BE2C (cell line): ENCODE results near the gene FAM219A. TPM values are rescaled to one million over a fixed set of nuclear protein-coding genes. Genes with fewer than 3 reads are reported as not detected.

Source experiments
- DNase-seq: peaks from one replicate; pipeline ENCODE4 v3.0.0-alpha.2; 2020
- H3K27me3 ChIP-seq: fragments of 250-450 bp; sonication (Bioruptor Pico); 2 replicates; pipeline ENCODE4 v1.5.1; 2020; ENCODE audit warnings: mild to moderate bottlenecking
- H3K36me3 ChIP-seq: fragments of 250-450 bp; sonication (Bioruptor Pico); 2 replicates; pipeline ENCODE4 v1.5.1; 2020; ENCODE audit warnings: mild to moderate bottlenecking
- H3K4me1 ChIP-seq: fragments of 250-450 bp; sonication (Bioruptor Pico); 2 replicates; pipeline ENCODE4 v1.5.1; 2020
- H3K4me3 ChIP-seq: 2 replicates; pipeline ENCODE4 v1.5.1; 2011; ENCODE audit warnings: low read depth, low read length
- H3K9me3 ChIP-seq: fragments of 250-450 bp; sonication (Bioruptor Pico); 2 replicates; pipeline ENCODE4 v1.5.1; 2020
- CTCF ChIP-seq: IDR thresholded peaks from 2 replicates; pipeline ENCODE4 v1.5.1; 2012; ENCODE audit warnings: mild to moderate bottlenecking, low read depth, low read length
- polyA plus RNA-seq: library from polyadenylated mRNA; unstranded; fragments of >200 nt; gene quantifications from one replicate; pipeline ENCODE4 v1.2.1, GENCODE V29; 2012; ENCODE audit warnings: low read depth, missing spikeins; ENCODE audit not compliant: insufficient read length, insufficient read depth

Gene FAM219A
- polyA plus RNA-seq = 14.5 TPM

GRCh38 chr9:34458013-34458958 lies at the start of gene FAM219A, which contains the start of gene DNAI1:
TSS of gene FAM219A (minus strand) at chr9:34458570. CDS start at chr9:34458263, 307 bp downstream.
TSS of gene DNAI1 (plus strand) at chr9:34458805. CDS start at chr9:34459006, 201 bp downstream.
- Histone ChIP-seq H3K36me3 (peaks cover 6% of the 10 kb centered on the region; the same call in 1 of the 2 replicates), H3K4me3 (peak within 1 kb of the TSS; percentile 96), H3K4me1 (peaks cover 35% of the 10 kb centered on the region), H3K9me3 (no peaks in the 10 kb centered on the region), H3K27me3 (no peaks in the 10 kb centered on the region; the same call in 1 of the 2 replicates)
- no peak for TF ChIP-seq CTCF
- peak; percentile 100 for DNase-seq

GRCh38 chr9:34507966-34508365 lies 49.6 kb upstream of the FAM219A start:
- TF ChIP-seq CTCF = no peak
- Histone ChIP-seq H3K9me3 (no peaks in the 10 kb centered on the region), H3K4me3 (no peak overlapping the region), H3K27me3 (no peaks in the 10 kb centered on the region), H3K4me1 (peaks cover 2% of the 10 kb centered on the region), H3K36me3 (no peaks in the 10 kb centered on the region)
- no peak for DNase-seq

- no peak overlapping the region for H3K4me3 ChIP-seq
- no peak for TF ChIP-seq CTCF
- no peak for DNase-seq
- H3K4me1 ChIP-seq = no peaks in the 10 kb centered on the region
- H3K9me3 ChIP-seq = no peaks in the 10 kb centered on the region
- H3K27me3 ChIP-seq = no peaks in the 10 kb centered on the region
- no peaks in the 10 kb centered on the region for H3K36me3 ChIP-seq
Observed at GRCh38 chr9:34507556-34507955, 49.2 kb upstream of the FAM219A start.

- Histone ChIP-seq H3K4me1 (no peaks in the 10 kb centered on the region), H3K9me3 (no peaks in the 10 kb centered on the region), H3K36me3 (no peaks in the 10 kb centered on the region), H3K27me3 (no peaks in the 10 kb centered on the region), H3K4me3 (no peak overlapping the region)
- TF ChIP-seq CTCF = no peak
- no peak for DNase-seq
Observed at GRCh38 chr9:34506623-34507022, 48.3 kb upstream of the FAM219A start.

GRCh38 chr9:34505370-34506120 lies 47.2 kb upstream of the FAM219A start:
- Histone ChIP-seq H3K9me3 (no peaks in the 10 kb centered on the region), H3K36me3 (no peaks in the 10 kb centered on the region), H3K4me3 (no peak overlapping the region), H3K27me3 (no peaks in the 10 kb centered on the region), H3K4me1 (no peaks in the 10 kb centered on the region; the same call in 1 of the 2 replicates)
- TF ChIP-seq CTCF = no peak
- no peak for DNase-seq
